Effector CD4-positive, alpha-beta T cell (primary cell): ENCODE measurements around the gene SGCA. TPM values are rescaled to one million over a fixed set of nuclear protein-coding genes. Genes with fewer than 3 reads are reported as not detected.
A peak's percentile ranks its signal among the peaks of the same experiment; 100 is the strongest.

Experiments
- DNase-seq: peaks from one replicate; pipeline ENCODE4 v3.0.0-alpha.2; 2020
- total RNA-seq: gene quantifications from one replicate; lab custom pipeline; 2026; lab: John Stamatoyannopoulos, UW

Gene SGCA
- not detected for total RNA-seq

DNA sequence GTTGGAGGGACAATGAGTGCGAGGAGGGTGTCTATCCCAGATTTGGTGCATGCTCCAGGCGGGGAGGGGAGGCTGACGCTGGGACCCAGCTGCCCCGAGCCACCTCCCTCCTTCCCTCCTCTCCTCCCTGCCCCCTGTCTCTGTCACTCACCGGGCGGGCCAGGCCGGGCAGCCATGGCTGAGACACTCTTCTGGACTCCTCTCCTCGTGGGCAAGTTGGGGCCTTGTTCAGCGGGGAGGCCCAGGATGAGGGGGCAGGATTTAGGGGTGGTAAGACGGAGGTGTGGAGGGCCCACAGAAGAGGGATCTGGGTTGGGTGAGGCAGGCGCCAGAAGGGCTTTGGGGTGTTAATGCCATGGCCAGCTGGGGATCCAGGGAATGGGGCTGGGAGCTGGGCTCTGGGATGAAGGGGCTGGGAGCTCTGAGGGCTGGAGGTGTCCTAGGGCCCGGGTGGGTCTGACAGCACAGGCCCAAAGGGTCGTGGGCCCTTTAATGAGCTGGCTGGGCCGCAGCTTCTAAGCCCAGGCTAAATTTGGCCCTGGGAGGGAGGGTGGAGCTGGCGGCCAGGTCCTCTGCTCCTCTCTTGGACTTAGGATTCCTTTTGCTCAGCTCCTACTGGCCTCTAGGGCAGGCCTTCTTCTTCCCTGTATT lies at the start of gene SGCA:
SGCA (plus strand) TSS at position 139 of the 651 bp plus-strand sequence; CDS start at position 175, 36 bp downstream.
- DNase-seq = no peak

DNA sequence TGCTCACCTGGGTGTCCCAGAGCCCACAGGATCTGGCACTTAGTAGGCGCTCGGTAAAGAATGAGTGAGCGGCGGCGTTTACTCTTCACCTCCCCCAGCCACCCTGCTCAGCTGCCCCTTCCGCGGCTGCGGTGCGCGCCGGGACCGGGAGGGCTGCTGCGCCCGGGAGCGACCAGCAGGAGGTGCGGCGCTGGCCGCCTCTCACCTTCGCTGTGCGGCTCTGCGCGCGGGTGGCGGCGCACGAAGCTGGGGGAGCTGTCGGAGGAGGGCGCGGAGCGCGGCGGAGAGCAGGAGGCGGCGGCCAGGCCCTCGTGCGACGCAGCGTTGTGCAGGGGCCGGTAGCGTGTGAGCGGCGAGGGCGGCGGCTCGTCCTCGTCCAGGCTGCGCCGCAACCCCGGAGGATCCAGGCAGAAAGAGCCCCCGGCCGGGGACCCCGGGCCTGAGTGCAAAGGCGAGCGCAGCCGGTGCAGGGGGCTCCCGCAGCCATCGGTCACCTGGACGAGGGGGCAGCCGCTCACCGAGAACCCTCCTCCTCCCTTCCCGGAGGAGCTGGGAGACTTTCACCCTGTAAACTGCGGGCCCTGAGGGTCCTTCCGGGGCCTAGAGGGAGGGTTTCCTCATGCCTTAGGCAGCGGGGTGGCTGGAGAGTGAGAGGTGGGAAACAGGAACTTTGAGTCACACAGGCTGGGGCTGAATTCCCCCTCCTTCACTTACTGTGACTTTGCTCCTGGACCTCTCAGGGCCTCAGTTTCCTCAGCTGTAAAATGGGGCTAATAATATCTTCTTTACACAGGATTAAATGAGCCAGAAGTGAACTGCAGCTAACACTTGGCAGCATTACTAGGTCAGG lies 48.4 kb upstream of the SGCA start:
- DNase-seq = peak; percentile 44

DNA sequence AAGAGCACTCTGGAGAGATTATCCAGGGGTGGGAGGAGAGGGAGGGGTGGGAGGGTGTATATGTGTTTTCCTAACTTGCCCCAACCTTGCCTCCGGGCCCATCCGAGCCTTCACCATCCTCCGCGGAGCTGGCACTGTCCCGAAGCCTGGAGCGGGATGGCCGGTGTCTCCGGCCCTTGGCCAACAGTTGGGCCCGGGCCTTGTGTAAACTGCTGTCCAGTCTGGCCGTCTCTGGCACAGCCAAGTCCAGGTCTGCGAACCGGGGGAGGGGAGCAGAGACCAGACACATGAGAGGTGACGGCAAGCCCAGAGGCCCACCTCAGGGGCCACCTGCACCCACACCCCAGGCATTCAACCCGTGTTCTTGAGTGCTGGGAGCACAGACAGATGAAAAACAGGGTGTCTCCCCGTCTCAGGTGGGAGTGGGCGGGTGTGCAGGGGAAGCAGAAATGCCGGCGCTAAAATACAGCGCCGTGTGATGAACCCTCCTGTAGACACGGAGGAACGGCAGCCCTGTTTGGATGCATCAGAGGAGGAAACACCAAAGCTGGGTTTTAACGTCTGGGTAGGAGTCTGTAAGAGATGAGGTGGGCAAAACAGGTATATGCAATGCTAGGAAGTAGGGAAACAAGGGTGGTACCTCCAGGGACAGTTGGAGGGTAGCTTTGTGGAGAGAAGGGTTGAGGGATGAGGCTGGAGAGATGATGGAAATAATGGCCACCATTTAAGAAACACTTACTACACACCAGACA lies 47.6 kb upstream of the SGCA start:
- no peak for DNase-seq

DNA sequence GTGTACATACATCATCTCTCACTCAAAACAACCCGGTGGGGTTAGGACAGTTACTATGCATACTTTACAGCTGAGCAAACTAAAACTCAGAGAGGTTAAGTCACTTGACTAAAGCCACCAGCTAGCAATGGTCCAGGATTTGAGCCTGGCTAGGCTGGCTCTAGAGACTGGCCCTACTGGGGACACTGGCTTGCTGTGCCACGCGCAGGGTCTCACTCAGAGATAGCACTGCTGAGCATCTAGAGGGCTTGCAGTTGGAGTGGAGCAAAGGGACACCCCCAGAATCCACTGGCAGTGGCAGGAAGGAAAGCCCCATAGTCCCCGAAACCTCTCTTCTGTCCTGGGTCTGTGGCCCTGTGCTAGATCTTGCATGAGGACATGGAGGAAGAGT lies 47.0 kb upstream of the SGCA start:
- no peak for DNase-seq

DNA sequence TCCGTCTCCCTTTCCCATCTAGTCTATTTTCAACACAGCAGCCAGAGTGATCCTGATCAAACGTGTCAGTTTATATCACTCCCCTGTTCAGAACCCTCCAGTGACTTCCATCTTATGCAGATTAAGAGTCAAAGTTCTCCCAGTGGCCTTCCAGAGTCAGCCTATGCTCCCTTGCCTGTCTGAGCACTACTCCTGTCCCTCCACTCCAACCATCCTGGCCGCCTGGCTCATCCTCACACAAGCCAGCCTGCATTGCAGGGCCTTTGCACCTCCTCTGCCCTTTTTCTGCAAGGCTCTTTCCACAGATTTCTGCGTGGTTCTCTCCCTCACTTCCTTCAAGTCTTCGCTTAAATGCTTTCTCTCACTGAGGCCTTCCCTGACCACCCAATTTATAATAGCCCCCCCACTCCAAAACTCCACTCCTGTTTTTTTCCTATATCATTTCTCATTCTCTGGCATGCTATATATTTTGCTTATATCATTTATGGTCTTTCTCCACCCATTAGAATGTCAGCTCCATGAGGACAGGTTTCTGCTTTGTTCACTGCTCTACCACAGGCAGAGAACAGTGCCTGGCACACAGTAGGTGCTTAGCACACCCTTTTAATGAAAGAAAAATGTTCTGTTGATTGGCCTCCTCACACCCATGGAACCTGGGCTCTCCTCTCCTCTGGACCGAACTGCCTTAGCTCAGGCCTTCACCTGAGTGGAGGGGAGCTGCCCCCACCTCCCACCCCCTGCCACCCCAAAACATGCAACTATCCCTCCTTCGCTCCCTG lies 45.1 kb upstream of the SGCA start:
- no peak for DNase-seq

DNA sequence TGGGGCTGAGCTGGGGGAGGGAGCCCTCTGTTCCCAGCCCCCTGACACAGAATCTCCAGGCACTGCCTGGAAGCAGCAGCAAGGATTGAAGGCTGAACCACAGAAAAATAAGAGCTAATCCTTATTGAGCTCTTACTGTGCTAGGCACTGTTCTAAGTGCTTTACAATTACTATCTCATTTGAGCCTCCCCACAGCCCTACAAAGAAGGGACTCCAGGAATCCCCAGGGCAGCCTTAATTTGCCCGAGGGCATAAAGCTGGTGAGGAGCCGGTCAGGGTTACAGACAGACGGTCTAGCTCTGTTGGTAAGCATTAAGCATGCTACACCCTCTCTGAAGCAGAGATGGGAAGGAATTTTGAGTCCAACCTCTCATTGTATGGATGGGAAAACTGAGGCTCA lies 42.9 kb upstream of the SGCA start:
- DNase-seq = no peak

DNA sequence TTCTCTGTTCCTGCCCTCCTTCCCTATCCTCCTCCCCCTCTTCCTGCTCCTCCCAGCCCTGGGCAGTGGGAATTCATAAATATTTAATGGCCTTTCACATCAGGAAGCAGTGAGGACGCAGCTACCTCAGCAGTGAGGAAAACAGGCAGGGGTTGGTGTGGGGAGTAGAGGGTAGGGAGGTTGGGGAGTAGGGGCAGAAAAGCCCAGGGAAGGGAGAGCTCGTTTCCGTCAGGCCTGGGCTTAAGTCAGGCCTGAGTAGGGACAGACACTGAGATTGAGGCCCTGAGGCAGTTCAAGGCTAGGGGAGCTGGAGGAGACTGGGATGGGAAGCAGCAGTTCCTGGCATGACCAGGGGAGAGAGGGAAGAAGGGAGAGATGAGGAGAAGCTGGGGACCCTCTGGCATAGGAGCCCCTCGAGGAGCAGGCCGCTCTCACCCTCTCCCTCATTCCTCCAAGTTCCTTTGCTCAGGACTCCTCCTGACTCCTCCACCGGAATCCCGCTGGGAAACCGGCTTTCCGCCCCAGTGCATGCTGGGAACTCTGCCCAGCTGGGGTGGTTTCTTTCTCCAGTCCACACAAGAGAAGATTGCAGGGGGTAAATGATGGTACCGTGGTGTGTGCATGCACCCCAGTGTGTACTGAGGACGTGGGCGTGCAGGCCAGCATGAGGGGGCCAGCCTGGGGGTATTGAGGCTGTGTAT lies 42.0 kb upstream of the SGCA start:
- no peak for DNase-seq

DNA sequence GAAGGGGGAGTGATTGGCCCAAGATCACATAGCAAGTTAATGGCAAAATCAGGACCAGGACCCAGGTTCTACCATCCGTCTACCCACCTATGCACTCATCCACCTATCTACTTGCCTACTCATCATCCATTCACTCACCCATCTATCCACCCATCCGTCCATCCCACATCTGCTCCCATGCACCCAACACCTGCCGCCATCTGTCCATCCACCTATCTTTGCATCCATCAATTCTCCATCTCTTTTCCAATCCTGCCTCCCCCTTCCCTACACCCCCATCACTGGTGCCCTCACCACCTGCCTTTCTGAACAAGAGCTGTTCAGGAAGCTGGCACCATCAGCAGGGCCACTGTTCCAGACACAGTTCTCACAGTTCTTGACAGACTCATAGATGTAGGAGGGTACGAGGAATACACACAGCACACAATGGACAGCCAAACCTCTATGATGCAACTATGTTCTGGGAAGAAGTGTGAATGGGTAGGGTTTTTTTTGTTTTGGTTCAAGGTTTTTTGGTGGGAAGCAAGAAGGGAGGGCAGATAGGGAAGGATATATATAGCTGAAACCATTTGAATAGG lies 40.3 kb upstream of the SGCA start:
- no peak for DNase-seq

DNA sequence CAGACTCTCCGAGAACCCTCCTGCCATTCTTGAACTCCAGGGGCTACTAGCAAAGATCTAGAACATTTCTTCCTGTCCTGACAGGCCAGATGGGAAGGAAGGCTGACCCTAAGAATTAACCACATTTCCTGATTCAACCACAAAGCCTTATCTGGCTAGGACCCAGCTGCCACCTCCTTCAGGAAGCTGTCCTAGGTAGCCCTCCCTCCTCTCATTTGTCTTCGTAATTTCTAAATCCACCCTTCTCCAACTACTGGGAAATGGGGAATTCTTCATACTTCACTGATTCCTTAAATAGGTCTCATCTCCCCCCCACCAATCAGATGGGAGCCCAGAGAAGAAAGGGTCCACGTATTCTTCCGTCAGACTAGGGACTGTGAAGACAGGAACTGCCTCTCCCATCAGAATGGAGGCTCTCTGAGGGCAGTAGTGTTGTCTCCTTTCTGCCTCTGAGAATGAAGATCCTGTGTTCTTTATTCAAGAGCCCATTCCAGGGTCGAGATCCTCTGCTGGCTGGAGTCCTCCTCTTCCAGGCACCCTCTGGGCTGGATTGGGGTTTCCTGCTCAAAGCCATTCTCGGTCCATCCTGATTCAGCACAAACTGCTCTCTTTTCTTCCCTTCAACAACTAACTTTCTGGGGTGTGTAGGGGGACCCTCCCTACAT lies 38.0 kb upstream of the SGCA start:
- DNase-seq = no peak

DNA sequence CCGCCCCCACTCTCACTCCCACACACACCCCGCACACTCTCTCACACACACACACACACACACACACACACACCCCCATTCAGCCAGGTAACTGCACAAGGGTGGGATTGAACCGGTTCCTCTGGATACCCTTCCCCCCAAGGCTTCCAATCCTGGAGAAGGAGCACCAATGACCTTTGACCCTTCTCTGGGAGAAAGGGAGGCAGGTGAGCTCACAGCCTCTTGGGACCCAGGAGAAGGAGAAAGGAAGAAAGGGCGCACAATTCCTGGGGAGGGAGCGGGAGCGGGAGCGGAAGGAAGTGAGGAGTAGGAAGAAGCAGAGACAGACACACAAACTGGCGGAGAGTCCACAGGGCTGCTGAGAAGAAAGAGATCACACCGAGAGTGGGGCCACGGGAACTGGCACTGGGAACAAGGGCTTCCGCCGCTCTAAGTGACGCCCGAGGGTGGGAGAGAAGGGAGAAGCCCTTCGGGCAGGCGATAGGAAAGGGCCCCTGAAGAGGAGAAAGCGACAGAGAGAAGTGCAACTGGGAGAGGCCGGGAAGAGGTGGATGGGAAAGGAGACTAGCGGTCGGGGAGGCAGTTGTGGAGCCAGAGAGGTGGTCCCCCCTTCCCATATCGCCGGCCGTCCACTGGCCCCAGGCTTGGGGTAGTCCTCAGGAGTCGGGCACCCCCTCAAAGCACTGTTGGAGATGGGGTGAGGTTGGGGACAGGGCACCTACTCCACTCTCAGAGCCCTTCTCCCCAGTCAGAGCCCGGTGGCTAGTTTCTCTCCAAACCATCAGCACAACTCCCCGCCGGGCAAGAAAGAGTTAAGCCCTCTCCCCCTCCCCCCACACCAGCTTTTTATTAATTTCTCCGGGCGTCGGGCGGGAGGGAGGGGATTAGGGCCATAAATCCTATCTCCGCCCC lies 37.1 kb upstream of the SGCA start:
- no peak for DNase-seq

DNA sequence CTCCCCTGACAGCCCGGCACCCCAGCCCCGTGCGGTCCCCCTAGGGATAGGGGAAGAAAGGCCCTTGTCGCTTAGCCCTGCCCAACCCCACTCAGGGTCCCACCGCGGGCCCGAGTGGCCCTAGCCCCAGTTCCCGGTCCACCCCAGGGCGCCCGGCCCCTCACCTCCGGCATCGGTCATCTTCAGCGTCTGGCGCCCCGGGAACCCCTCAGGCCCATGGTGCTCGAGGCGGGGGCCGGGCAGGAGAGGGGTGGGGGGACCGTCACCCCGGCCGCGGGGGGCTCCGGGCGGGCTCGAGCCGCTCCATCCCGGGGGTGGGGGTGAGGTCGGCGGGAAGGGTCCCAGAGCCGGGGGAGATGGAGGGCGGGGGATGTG lies 36.5 kb upstream of the SGCA start:
- DNase-seq = no peak

DNA sequence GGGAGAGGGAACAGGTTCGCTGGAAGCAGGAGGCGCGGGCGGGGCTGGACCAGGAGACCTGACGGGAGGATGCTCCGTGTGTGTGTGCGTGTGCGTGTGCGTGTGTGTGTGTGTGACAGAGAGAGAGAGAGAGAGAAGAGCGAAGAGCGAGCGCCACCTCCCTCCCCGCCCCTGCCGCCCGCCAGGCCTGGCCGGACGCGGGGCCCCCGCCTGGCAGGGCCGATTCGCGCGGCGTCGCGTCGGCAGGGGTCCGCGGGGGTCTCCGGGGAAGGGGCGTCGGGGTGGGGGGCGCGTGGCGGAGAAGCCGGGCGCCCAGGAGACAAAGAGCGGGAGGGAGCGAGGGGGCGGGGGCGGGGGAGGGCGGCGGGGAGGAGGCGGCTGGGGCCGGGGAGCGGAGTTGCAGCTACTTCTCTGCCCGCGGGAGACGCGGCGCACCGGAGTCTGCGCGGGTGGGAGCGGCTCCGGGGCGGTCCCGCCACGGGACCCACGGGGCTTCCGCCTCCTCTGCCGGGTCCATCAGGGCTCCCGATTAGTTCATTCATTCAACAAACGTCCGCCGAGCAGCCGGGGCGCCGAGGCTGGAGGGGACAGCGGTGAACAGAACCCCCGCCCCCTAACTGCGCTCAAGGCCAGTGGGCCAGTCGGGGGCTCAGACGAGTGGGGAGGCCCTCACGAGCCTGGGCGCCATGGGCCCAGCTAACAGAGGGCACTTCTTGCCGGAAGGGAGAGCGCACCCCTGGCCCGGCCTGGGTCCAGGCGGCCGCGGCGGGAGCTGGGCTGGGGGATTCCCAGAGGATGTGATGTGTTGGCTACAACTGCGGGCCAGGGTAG lies 35.9 kb upstream of the SGCA start, which contains the start of gene SAMD14:
SAMD14 (minus strand) TSS at position 433 of the 831 bp plus-strand sequence. CDS start 5,201 bp downstream, outside the sequence.
- DNase-seq = peak; percentile 29

DNA sequence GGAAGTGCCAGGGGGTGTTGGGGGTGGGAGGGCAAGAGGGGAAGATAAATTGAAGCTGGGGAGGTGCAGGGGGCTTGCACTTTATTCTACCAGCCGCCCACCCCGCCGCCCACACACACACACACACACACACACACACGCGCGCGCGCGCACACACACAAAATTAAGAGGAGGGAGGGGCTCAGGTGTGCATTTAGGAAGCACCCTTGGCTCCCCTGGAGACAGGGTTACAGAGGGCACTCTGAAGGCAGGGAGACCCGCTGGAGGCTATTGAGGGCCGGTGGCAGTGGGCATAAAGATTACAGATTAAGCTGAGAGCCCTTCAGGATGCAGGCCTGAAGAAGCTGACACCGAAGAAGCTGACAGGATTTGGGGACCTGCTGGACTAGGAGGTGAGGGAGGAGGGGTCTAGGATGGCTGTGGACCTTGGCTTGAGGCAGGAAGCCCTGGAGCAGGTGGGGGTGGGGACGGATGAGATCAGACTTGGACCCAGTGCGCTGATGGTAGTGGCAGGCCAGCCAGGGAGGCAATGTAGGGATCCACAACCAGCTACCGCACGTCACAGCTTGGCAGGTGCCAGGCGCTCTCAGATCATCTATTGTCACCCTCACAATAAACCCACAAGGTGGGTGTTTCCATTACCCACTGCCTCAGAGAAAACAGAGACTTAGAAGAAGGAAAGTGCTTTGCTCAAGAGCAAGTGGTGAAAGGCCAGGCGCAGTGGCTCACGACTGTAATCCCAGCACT lies 35.1 kb upstream of the SGCA start:
- no peak for DNase-seq

DNA sequence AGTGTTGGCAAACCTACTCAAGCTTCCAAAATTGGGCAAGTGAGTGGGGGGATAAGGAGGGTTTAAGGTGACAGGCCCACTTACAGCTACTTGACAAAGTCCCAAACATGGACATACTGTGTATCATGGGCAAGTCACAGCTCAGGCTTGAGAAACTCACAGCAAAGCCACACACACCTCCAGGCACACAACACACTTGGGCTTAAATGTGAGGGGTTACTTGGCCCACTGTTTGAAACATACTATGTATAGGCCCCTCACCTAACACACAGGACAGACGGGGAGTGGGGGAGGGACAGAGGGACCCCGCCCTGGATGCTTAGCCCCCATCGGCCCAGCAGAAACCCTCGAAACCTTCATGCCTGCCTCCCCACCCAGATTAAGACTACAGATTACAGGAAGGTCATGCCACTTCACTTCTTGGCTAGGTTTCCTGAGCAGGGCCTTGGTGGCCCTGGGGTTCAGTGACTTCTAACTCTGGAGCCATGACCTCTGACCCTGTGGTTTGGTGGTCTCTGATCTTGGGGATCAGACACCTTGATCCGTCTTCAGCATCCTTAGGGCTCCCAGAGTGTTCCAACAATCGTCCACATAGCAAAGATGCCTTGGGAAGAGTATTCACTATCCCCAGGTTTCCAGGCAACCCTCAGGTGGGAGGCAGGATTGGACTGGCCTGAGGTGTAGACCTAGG lies 33.6 kb upstream of the SGCA start:
- no peak for DNase-seq

DNA sequence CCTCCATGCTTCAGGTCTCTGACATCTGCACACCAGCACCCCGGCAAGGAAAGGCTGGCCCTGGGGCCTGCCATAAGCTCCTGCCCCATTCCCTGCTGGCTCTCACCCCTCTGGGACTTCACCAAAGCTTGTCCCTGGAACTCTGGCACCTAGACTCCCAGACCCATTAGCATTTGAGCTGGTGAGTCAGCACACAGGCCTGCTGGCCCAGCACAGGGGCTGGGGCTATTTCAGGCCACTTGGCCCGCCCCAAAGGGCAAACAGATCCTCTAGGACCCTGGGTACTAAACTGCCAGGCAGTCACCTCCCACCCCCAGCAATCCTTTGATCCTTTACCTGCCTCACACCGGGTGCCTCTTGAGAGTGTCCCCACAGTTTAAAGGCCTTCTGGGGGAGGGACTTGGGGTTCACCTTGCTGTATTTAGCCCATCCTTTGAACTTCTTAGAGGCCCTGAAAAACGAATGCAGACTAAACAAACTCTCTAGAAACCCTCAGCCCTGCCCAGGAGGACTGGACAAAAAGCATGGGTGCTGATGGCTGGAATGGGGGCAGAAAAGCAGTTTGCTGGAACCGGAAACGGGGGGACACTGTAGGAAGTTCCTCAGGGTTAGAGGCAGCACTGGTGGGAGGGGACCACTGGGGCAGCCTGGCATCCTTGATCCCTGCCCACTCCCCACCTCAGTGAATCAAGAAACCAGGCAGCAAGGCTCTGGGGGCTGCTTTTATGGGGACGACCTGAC lies 32.6 kb upstream of the SGCA start:
- no peak for DNase-seq

DNA sequence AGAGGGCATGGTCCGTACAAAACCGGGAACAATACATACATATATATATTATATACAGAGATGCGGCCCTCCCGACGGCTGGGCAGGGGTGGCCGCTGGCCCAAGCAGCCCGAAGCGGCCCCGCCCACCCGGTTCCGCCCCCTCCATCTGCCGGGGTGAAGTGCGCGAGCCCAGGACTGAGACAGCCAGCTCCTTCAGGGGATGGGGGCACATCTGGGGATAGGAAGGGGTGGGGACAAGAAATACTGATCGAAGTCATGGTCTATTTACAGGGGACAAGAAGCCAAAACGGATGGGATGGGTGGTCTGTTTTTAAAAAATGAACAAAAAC lies 32.1 kb upstream of the SGCA start:
- DNase-seq = no peak
